ENCODE results near the gene ECEL1.

DNA sequence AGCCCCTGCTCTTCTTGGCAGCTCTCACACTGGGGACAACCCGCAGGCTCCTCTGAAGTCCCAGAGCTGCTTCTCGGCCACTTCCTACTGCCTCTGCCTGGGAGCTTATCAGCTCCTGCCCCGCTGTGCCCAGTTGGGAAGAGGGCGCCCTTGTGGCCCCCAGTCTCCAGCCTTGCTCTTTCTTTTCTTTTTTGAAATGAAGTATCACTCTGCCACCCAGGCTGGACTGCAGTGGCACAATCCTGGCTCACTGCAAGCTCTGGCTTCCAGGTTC is 52.3 kb downstream of the ECEL1 start:
- TF ChIP-seq, protein P1, sequence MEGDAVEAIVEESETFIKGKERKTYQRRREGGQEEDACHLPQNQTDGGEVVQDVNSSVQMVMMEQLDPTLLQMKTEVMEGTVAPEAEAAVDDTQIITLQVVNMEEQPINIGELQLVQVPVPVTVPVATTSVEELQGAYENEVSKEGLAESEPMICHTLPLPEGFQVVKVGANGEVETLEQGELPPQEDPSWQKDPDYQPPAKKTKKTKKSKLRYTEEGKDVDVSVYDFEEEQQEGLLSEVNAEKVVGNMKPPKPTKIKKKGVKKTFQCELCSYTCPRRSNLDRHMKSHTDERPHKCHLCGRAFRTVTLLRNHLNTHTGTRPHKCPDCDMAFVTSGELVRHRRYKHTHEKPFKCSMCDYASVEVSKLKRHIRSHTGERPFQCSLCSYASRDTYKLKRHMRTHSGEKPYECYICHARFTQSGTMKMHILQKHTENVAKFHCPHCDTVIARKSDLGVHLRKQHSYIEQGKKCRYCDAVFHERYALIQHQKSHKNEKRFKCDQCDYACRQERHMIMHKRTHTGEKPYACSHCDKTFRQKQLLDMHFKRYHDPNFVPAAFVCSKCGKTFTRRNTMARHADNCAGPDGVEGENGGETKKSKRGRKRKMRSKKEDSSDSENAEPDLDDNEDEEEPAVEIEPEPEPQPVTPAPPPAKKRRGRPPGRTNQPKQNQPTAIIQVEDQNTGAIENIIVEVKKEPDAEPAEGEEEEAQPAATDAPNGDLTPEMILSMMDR (IDR thresholded peaks at IDR 0.05), result no peak
- no peak for TF ChIP-seq POLR2A (IDR thresholded peaks at IDR 0.05)

All from right lobe of liver (tissue), 4 donors.